HEK293 (cell line): ENCODE measurements around the gene HYOU1.
A peak's percentile ranks its signal among the peaks of the same experiment; 100 is the strongest.

ENCODE experiments used
- CTCF ChIA-PET: fragments of 350-600 bp; formaldehyde crosslinking; extraction: SDS; loops from one replicate; lab custom pipeline; 2021; ENCODE audit warnings: antibody characterized with exemption; lab: Yijun Ruan, JAX
- POLR2A ChIA-PET: fragments of 300-600 bp; formaldehyde crosslinking; extraction: SDS; loops from one replicate; lab custom pipeline; 2020; ENCODE audit warnings: antibody characterized with exemption, inconsistent platforms; lab: Yijun Ruan, JAX
- H3K27ac ChIP-seq: fragments of 200-500 bp; sonication (Bioruptor generic); 2 replicates; pipeline ENCODE4 v1.5.1; 2014; ENCODE audit warnings: low read depth, low read length, control low read depth, inconsistent platforms; ENCODE audit errors: extremely low read depth
- H3K36me3 ChIP-seq, 2 experiments: fragments of 200-500 bp in 1 of 2; sonication (Bioruptor generic) in 1 of 2; 1 replicate in 1 of 2; 2 replicates in 1 of 2; pipeline ENCODE4 v1.5.1; 2014 to 2017; ENCODE audit warnings: inconsistent platforms in 2 of 2, low read length in 2 of 2; ENCODE audit not compliant: control insufficient read depth in 2 of 2, insufficient read depth in 1 of 2
- H3K4me1 ChIP-seq: fragments of 200-500 bp; sonication (Bioruptor generic); 2 replicates; pipeline ENCODE4 v1.5.1; 2014; ENCODE audit warnings: mild to moderate bottlenecking, low read length, inconsistent platforms; ENCODE audit not compliant: control insufficient read depth, insufficient read depth
- H3K4me3 ChIP-seq: 2 replicates; pipeline ENCODE4 v1.5.1; 2011; ENCODE audit warnings: low read depth, mild to moderate bottlenecking, control low read depth, low read length, moderate library complexity
- H3K9me3 ChIP-seq: fragments of 200-500 bp; sonication (Bioruptor generic); 2 replicates; pipeline ENCODE4 v1.5.1; 2014; ENCODE audit warnings: low read depth, low read length, inconsistent platforms; ENCODE audit not compliant: control insufficient read depth, insufficient read depth
- EGR2 ChIP-seq: fragments of 450-650 bp; formaldehyde crosslinking; IDR thresholded peaks from 2 replicates; pipeline ENCODE4 v1.5.1; 2016; ENCODE audit warnings: low read depth, missing biosample characterization, missing genetic modification characterization
- FEZF1 ChIP-seq: fragments of 450-650 bp; formaldehyde crosslinking; IDR thresholded peaks from 2 replicates; pipeline ENCODE4 v1.5.1; 2016; ENCODE audit warnings: missing biosample characterization, missing genetic modification characterization
- HOXA7 ChIP-seq: sonication (generic); formaldehyde crosslinking; IDR thresholded peaks from 2 replicates; pipeline ENCODE4 v1.8.1; 2022; ENCODE audit warnings: missing genetic modification reagents, borderline replicate concordance
- IKZF3 ChIP-seq: fragments of 450-650 bp; IDR thresholded peaks from 2 replicates; pipeline ENCODE4 v1.5.0; 2018; ENCODE audit warnings: missing biosample characterization, mild to moderate bottlenecking, missing genetic modification characterization, moderate library complexity
- KLF8 ChIP-seq: fragments of 450-650 bp; formaldehyde crosslinking; IDR thresholded peaks from 2 replicates; pipeline ENCODE4 v1.5.1; 2016; ENCODE audit warnings: missing biosample characterization, missing genetic modification characterization
- ZBTB17 ChIP-seq: fragments of 450-650 bp; formaldehyde crosslinking; IDR thresholded peaks from 2 replicates; pipeline ENCODE4 v1.5.1; 2016; ENCODE audit warnings: missing biosample characterization, missing genetic modification characterization
- ZBTB8A ChIP-seq: fragments of 450-650 bp; formaldehyde crosslinking; IDR thresholded peaks from 2 replicates; pipeline ENCODE4 v1.5.1; 2016; ENCODE audit warnings: missing biosample characterization, missing genetic modification characterization
- ZFHX2 ChIP-seq: fragments of 450-650 bp; formaldehyde crosslinking; conservative IDR thresholded peaks from 2 replicates; pipeline ENCODE4 v1.5.1; 2016; ENCODE audit warnings: missing biosample characterization, missing genetic modification characterization
- ZNF121 ChIP-seq: fragments of 450-650 bp; formaldehyde crosslinking; IDR thresholded peaks from 2 replicates; pipeline ENCODE4 v1.5.1; 2016; ENCODE audit warnings: missing biosample characterization, missing genetic modification characterization
- ZNF785 ChIP-seq: fragments of 450-650 bp; formaldehyde crosslinking; IDR thresholded peaks from 2 replicates; pipeline ENCODE4 v1.5.1; 2016; ENCODE audit warnings: missing biosample characterization, missing genetic modification characterization
- TF ChIP-seq, protein P1 (sequence below): fragments of 450-650 bp; formaldehyde crosslinking; conservative IDR thresholded peaks from 2 replicates; pipeline ENCODE4 v1.5.1; 2016; ENCODE audit warnings: low read depth, missing biosample characterization, missing genetic modification characterization
- TF ChIP-seq, protein P2 (sequence below): fragments of 450-650 bp; formaldehyde crosslinking; IDR thresholded peaks from 2 replicates; pipeline ENCODE4 v1.5.1; 2016; ENCODE audit warnings: missing biosample characterization, missing genetic modification characterization, borderline replicate concordance
- TF ChIP-seq, protein P3 (sequence below): fragments of 450-650 bp; formaldehyde crosslinking; IDR thresholded peaks from 2 replicates; pipeline ENCODE4 v1.5.1; 2017; ENCODE audit warnings: missing biosample characterization, missing genetic modification characterization
- TF ChIP-seq, protein P4 (sequence below): fragments of 450-650 bp; formaldehyde crosslinking; IDR thresholded peaks from 2 replicates; pipeline ENCODE4 v1.5.1; 2017; ENCODE audit warnings: missing biosample characterization, missing genetic modification characterization
- TF ChIP-seq, protein P5 (sequence below): fragments of 450-650 bp; formaldehyde crosslinking; IDR thresholded peaks from 2 replicates; pipeline ENCODE4 v1.5.1; 2016; ENCODE audit warnings: missing biosample characterization, missing genetic modification characterization

HYOU1 gene

DNA sequence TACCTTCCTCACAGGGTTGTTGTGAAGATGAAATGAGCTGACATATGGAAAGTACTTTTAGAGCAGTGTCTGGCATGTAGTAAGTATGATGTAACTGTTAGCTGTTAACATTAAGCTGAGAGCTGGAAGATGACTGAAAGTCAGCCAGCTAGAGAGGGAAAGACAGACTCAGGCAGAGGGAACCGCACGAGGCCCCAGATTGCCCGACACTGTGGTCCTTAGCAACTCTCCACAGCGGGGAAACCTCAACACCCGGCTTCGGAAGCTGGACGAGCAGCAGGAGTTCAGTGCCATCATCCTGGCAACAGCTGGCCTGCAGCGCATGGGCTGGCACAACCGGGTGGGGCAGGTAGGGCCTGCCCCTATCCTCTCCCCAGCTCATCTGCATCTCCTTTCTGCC lies 34.2 kb upstream of the HYOU1 start (continued):
- TF ChIP-seq, protein P1, sequence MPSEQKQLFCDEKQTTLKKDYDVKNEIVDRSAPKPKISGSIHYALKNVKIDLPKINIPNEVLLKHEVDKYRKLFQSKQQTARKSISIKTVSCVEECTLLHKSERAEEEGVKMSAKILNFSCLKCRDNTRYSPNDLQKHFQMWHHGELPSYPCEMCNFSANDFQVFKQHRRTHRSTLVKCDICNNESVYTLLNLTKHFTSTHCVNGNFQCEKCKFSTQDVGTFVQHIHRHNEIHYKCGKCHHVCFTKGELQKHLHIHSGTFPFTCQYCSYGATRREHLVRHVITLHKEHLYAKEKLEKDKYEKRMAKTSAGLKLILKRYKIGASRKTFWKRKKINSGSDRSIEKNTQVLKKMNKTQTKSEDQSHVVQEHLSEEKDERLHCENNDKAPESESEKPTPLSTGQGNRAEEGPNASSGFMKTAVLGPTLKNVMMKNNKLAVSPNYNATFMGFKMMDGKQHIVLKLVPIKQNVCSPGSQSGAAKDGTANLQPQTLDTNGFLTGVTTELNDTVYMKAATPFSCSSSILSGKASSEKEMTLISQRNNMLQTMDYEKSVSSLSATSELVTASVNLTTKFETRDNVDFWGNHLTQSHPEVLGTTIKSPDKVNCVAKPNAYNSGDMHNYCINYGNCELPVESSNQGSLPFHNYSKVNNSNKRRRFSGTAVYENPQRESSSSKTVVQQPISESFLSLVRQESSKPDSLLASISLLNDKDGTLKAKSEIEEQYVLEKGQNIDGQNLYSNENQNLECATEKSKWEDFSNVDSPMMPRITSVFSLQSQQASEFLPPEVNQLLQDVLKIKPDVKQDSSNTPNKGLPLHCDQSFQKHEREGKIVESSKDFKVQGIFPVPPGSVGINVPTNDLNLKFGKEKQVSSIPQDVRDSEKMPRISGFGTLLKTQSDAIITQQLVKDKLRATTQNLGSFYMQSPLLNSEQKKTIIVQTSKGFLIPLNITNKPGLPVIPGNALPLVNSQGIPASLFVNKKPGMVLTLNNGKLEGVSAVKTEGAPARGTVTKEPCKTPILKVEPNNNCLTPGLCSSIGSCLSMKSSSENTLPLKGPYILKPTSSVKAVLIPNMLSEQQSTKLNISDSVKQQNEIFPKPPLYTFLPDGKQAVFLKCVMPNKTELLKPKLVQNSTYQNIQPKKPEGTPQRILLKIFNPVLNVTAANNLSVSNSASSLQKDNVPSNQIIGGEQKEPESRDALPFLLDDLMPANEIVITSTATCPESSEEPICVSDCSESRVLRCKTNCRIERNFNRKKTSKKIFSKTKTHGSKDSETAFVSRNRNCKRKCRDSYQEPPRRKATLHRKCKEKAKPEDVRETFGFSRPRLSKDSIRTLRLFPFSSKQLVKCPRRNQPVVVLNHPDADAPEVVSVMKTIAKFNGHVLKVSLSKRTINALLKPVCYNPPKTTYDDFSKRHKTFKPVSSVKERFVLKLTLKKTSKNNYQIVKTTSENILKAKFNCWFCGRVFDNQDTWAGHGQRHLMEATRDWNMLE (tag by site-specific recombination) = no peak
- no peak for TF ChIP-seq FEZF1 (tag by site-specific recombination)
- TF ChIP-seq KLF8 (tag by site-specific recombination) = 0 out of 2 replicates have a peak, but pooled peaks have one; percentile 11
- TF ChIP-seq HOXA7 (CRISPR knock-in tag) = no peak
- TF ChIP-seq ZBTB8A = no peak
- TF ChIP-seq, protein P2, sequence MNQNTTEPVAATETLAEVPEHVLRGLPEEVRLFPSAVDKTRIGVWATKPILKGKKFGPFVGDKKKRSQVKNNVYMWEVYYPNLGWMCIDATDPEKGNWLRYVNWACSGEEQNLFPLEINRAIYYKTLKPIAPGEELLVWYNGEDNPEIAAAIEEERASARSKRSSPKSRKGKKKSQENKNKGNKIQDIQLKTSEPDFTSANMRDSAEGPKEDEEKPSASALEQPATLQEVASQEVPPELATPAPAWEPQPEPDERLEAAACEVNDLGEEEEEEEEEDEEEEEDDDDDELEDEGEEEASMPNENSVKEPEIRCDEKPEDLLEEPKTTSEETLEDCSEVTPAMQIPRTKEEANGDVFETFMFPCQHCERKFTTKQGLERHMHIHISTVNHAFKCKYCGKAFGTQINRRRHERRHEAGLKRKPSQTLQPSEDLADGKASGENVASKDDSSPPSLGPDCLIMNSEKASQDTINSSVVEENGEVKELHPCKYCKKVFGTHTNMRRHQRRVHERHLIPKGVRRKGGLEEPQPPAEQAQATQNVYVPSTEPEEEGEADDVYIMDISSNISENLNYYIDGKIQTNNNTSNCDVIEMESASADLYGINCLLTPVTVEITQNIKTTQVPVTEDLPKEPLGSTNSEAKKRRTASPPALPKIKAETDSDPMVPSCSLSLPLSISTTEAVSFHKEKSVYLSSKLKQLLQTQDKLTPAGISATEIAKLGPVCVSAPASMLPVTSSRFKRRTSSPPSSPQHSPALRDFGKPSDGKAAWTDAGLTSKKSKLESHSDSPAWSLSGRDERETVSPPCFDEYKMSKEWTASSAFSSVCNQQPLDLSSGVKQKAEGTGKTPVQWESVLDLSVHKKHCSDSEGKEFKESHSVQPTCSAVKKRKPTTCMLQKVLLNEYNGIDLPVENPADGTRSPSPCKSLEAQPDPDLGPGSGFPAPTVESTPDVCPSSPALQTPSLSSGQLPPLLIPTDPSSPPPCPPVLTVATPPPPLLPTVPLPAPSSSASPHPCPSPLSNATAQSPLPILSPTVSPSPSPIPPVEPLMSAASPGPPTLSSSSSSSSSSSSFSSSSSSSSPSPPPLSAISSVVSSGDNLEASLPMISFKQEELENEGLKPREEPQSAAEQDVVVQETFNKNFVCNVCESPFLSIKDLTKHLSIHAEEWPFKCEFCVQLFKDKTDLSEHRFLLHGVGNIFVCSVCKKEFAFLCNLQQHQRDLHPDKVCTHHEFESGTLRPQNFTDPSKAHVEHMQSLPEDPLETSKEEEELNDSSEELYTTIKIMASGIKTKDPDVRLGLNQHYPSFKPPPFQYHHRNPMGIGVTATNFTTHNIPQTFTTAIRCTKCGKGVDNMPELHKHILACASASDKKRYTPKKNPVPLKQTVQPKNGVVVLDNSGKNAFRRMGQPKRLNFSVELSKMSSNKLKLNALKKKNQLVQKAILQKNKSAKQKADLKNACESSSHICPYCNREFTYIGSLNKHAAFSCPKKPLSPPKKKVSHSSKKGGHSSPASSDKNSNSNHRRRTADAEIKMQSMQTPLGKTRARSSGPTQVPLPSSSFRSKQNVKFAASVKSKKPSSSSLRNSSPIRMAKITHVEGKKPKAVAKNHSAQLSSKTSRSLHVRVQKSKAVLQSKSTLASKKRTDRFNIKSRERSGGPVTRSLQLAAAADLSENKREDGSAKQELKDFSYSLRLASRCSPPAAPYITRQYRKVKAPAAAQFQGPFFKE = no peak
- no peak for TF ChIP-seq ZNF121 (tag by site-specific recombination)
- TF ChIP-seq, protein P3, sequence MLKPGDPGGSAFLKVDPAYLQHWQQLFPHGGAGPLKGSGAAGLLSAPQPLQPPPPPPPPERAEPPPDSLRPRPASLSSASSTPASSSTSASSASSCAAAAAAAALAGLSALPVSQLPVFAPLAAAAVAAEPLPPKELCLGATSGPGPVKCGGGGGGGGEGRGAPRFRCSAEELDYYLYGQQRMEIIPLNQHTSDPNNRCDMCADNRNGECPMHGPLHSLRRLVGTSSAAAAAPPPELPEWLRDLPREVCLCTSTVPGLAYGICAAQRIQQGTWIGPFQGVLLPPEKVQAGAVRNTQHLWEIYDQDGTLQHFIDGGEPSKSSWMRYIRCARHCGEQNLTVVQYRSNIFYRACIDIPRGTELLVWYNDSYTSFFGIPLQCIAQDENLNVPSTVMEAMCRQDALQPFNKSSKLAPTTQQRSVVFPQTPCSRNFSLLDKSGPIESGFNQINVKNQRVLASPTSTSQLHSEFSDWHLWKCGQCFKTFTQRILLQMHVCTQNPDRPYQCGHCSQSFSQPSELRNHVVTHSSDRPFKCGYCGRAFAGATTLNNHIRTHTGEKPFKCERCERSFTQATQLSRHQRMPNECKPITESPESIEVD (tag by site-specific recombination) = 0 out of 2 replicates have a peak, but pooled peaks have one; percentile 7

DNA sequence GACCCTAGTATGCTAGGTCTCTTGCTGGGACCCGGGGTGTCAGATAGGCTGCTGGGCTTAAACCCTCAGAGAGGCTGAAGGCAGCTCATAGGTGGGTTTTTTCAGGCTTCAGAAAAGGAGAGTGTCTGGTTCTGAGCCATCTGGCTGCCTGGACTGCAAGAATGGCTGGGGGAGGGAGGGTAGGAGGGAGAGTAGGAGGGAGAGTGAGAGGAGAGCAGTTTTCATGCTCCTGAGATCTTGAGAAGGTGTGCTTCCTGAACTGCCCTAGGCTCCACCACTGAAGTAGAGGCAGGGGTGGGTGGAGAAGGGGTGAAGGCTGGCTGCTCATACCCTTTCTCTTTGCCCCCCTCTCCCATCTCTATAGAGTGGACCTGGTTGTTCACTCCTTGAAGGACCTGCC lies 32.3 kb upstream of the HYOU1 start:
- H3K36me3 ChIP-seq = peaks cover 0 to 59% of the 10 kb centered on the region in 2 experiments; a peak in 1 of 3 replicates
- 0 out of 2 replicates have a peak, but pooled peaks cover 3% of the 10 kb centered on the region for H3K4me1 ChIP-seq
- POLR2A ChIA-PET = interaction anchor here (0.5 to 1.2 kb wide), 3 partner anchors 21 to 88 kb away, joined by 3 to 4 read pairs (median 4); partner anchors contain the start of gene VPS11
- no peaks in the 10 kb centered on the region for H3K9me3 ChIP-seq
- CTCF ChIA-PET = interaction anchor here (1.1 to 1.4 kb wide), 2 partner anchors 108 to 234 kb away, joined by 3 to 5 read pairs; no protein-coding TSS in a partner anchor
- TF ChIP-seq ZNF785 (tag by site-specific recombination) (no peak), IKZF3 (no peak), EGR2 (tag by site-specific recombination) (peak; percentile 86), ZBTB17 (peak; percentile 49), ZFHX2 (tag by site-specific recombination) (peak; percentile 91)
- TF ChIP-seq, protein P4, sequence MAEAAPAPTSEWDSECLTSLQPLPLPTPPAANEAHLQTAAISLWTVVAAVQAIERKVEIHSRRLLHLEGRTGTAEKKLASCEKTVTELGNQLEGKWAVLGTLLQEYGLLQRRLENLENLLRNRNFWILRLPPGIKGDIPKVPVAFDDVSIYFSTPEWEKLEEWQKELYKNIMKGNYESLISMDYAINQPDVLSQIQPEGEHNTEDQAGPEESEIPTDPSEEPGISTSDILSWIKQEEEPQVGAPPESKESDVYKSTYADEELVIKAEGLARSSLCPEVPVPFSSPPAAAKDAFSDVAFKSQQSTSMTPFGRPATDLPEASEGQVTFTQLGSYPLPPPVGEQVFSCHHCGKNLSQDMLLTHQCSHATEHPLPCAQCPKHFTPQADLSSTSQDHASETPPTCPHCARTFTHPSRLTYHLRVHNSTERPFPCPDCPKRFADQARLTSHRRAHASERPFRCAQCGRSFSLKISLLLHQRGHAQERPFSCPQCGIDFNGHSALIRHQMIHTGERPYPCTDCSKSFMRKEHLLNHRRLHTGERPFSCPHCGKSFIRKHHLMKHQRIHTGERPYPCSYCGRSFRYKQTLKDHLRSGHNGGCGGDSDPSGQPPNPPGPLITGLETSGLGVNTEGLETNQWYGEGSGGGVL (tag by site-specific recombination) = peak; percentile 83
- TF ChIP-seq, protein P5, sequence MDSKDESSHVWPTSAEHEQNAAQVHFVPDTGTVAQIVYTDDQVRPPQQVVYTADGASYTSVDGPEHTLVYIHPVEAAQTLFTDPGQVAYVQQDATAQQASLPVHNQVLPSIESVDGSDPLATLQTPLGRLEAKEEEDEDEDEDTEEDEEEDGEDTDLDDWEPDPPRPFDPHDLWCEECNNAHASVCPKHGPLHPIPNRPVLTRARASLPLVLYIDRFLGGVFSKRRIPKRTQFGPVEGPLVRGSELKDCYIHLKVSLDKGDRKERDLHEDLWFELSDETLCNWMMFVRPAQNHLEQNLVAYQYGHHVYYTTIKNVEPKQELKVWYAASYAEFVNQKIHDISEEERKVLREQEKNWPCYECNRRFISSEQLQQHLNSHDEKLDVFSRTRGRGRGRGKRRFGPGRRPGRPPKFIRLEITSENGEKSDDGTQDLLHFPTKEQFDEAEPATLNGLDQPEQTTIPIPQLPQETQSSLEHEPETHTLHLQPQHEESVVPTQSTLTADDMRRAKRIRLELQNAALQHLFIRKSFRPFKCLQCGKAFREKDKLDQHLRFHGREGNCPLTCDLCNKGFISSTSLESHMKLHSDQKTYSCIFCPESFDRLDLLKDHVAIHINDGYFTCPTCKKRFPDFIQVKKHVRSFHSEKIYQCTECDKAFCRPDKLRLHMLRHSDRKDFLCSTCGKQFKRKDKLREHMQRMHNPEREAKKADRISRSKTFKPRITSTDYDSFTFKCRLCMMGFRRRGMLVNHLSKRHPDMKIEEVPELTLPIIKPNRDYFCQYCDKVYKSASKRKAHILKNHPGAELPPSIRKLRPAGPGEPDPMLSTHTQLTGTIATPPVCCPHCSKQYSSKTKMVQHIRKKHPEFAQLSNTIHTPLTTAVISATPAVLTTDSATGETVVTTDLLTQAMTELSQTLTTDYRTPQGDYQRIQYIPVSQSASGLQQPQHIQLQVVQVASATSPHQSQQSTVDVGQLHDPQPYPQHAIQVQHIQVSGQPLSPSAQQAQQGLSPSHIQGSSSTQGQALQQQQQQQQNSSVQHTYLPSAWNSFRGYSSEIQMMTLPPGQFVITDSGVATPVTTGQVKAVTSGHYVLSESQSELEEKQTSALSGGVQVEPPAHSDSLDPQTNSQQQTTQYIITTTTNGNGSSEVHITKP = peak; percentile 96
- no peak overlapping the region for H3K27ac ChIP-seq
- H3K4me3 ChIP-seq = no peak overlapping the region
